Muscle layer of duodenum (tissue), 2 donors: Measurements from ENCODE around the gene AP1G2.
"Not testable (repeated sequence)": the region's sequence is repeated elsewhere in the genome, so short reads cannot be mapped to it uniquely, and the experiment has no call there.

ENCODE experiments used
- H3K27ac ChIP-seq: one replicate; pipeline ENCODE4 v1.7.0; 2013; ENCODE audit warnings: mild to moderate bottlenecking, low read length
- H3K27me3 ChIP-seq: one replicate; pipeline ENCODE4 v1.7.0; 2013; ENCODE audit warnings: low read depth, mild to moderate bottlenecking, control low read depth, low read length
- H3K36me3 ChIP-seq, 2 donors: one replicate each; pipeline ENCODE4 v1.7.0; 2013; ENCODE audit warnings: low read length in 2 of 2, control low read depth in 1 of 2, mild to moderate bottlenecking in 1 of 2; ENCODE audit not compliant: insufficient read depth in 2 of 2, control insufficient read depth in 1 of 2
- H3K4me1 ChIP-seq, 2 donors: one replicate each; pipeline ENCODE4 v1.7.0; 2013; ENCODE audit warnings: low read length in 2 of 2, mild to moderate bottlenecking in 2 of 2, control low read depth in 1 of 2, moderate library complexity in 1 of 2; ENCODE audit not compliant: insufficient read depth in 2 of 2, control insufficient read depth in 1 of 2
- H3K4me3 ChIP-seq, 2 donors: one replicate each; pipeline ENCODE4 v1.7.0; 2013; ENCODE audit warnings: low read length in 2 of 2, low read depth in 1 of 2, mild to moderate bottlenecking in 1 of 2
- H3K9me3 ChIP-seq, 2 donors: one replicate each; pipeline ENCODE4 v1.7.0; 2013; ENCODE audit warnings: low read length in 2 of 2, control low read depth in 1 of 2, mild to moderate bottlenecking in 1 of 2; ENCODE audit not compliant: control insufficient read depth in 1 of 2
- donor health status: healthy.

AP1G2 gene

GRCh38 chr14:23567186-23568020, at the start of gene AP1G2:
TSS of gene AP1G2 (minus strand) at chr14:23567791. CDS start at chr14:23567314, 477 bp downstream.
- Histone ChIP-seq H3K9me3 (no peaks in the 10 kb centered on the region), H3K4me3 (peak within 1 kb of the TSS; percentile 83), H3K4me1 (peaks cover 7 to 8% of the 10 kb centered on the region in 2 donors), H3K27me3 (no peaks in the 10 kb centered on the region), H3K36me3 (peaks cover 0 to 4% of the 10 kb centered on the region in 2 donors), H3K27ac (peak within 1 kb of the TSS; percentile 51)

- H3K27me3 ChIP-seq: no peaks in the 10 kb centered on the region
- H3K36me3 ChIP-seq: no peaks in the 10 kb centered on the region
- peaks cover 0 to 12% of the 10 kb centered on the region in 2 donors for H3K4me1 ChIP-seq
- H3K4me3 ChIP-seq: no peak overlapping the region
- H3K9me3 ChIP-seq: no peaks in the 10 kb centered on the region
- H3K27ac ChIP-seq: no peak overlapping the region
Observed at GRCh38 chr14:23615856-23616255, 48.3 kb upstream of the AP1G2 start.

- H3K4me1 ChIP-seq: peaks cover 0 to 13% of the 10 kb centered on the region in 2 donors
- H3K9me3 ChIP-seq: no peaks in the 10 kb centered on the region
- H3K36me3 ChIP-seq: no peaks in the 10 kb centered on the region
- H3K4me3 ChIP-seq: no peak overlapping the region
- H3K27me3 ChIP-seq: no peaks in the 10 kb centered on the region
- H3K27ac ChIP-seq: peak overlapping the region; percentile 65
Observed at GRCh38 chr14:23614395-23614828, 46.8 kb upstream of the AP1G2 start.

GRCh38 chr14:23613242-23614070, 45.9 kb upstream of the AP1G2 start:
- Histone ChIP-seq H3K36me3 (no peaks in the 10 kb centered on the region), H3K4me1 (peaks cover 0 to 13% of the 10 kb centered on the region in 2 donors), H3K9me3 (no peaks in the 10 kb centered on the region), H3K27ac (peak overlapping the region; percentile 65), H3K27me3 (no peaks in the 10 kb centered on the region), H3K4me3 (no peak overlapping the region)

GRCh38 chr14:23612802-23613201, 45.2 kb upstream of the AP1G2 start:
- H3K27ac ChIP-seq: no peak overlapping the region
- H3K4me3 ChIP-seq: no peak overlapping the region
- no peaks in the 10 kb centered on the region for H3K27me3 ChIP-seq
- no peaks in the 10 kb centered on the region for H3K9me3 ChIP-seq
- H3K4me1 ChIP-seq: peaks cover 0 to 13% of the 10 kb centered on the region in 2 donors
- H3K36me3 ChIP-seq: no peaks in the 10 kb centered on the region

- Histone ChIP-seq H3K36me3 (no peaks in the 10 kb centered on the region), H3K4me3 (no peak overlapping the region), H3K27me3 (no peaks in the 10 kb centered on the region), H3K4me1 (peaks cover 0 to 13% of the 10 kb centered on the region in 2 donors), H3K27ac (no peak overlapping the region), H3K9me3 (no peaks in the 10 kb centered on the region)
Observed at GRCh38 chr14:23612354-23612732, 44.8 kb upstream of the AP1G2 start.

GRCh38 chr14:23610815-23611289, 43.3 kb upstream of the AP1G2 start:
- Histone ChIP-seq H3K27ac (peak overlapping the region; percentile 11), H3K4me3 (no peak overlapping the region), H3K36me3 (no peaks in the 10 kb centered on the region), H3K4me1 (peaks cover 0 to 13% of the 10 kb centered on the region in 2 donors), H3K9me3 (no peaks in the 10 kb centered on the region), H3K27me3 (no peaks in the 10 kb centered on the region)

- Histone ChIP-seq H3K36me3 (no peaks in the 10 kb centered on the region), H3K9me3 (no peaks in the 10 kb centered on the region), H3K4me1 (peaks cover 0 to 13% of the 10 kb centered on the region in 2 donors), H3K27me3 (no peaks in the 10 kb centered on the region), H3K27ac (no peak overlapping the region), H3K4me3 (no peak overlapping the region)
Observed at GRCh38 chr14:23610090-23610814, 42.7 kb upstream of the AP1G2 start.

- not testable (repeated sequence) for H3K27ac ChIP-seq, H3K36me3 ChIP-seq, H3K9me3 ChIP-seq, H3K4me3 ChIP-seq, H3K27me3 ChIP-seq
- H3K4me1 ChIP-seq: peaks cover 0 to 13% of the 10 kb centered on the region in 2 donors
Observed at GRCh38 chr14:23609411-23610089, 42.0 kb upstream of the AP1G2 start.

- no peaks in the 10 kb centered on the region for H3K9me3 ChIP-seq
- H3K27ac ChIP-seq: no peak overlapping the region
- H3K4me3 ChIP-seq: no peak overlapping the region
- H3K27me3 ChIP-seq: no peaks in the 10 kb centered on the region
- no peaks in the 10 kb centered on the region for H3K36me3 ChIP-seq
- H3K4me1 ChIP-seq: peaks cover 0 to 13% of the 10 kb centered on the region in 2 donors
Observed at GRCh38 chr14:23609001-23609400, 41.4 kb upstream of the AP1G2 start.
